Fibroblast of mammary gland (primary cell): ENCODE data around the gene LDAH.

ENCODE experiments used
- DNase-seq: peaks from one replicate; pipeline ENCODE4 v3.0.0-alpha.2; 2010; ENCODE audit warnings: low read depth
- H3K4me3 ChIP-seq: 2 replicates; pipeline ENCODE4 v1.5.1; 2011; ENCODE audit warnings: low read depth, mild to moderate bottlenecking, low read length, moderate library complexity; ENCODE audit not compliant: control insufficient read depth
- CTCF ChIP-seq: conservative IDR thresholded peaks from 2 replicates; pipeline ENCODE4 v1.5.1; 2011; ENCODE audit warnings: low read depth, low read length, inconsistent platforms; ENCODE audit not compliant: control insufficient read depth, insufficient read depth

LDAH gene

GRCh38 chr2:20823917-20824316 lies 1.0 kb upstream of the LDAH start:
- DNase-seq: no peak
- no peak for TF ChIP-seq CTCF
- no peak overlapping the region for H3K4me3 ChIP-seq

GRCh38 chr2:20818820-20819219 lies 4.1 kb downstream of the LDAH start:
- TF ChIP-seq CTCF: no peak
- no peak overlapping the region for H3K4me3 ChIP-seq
- DNase-seq: no peak

GRCh38 chr2:20815216-20815615 lies 7.7 kb downstream of the LDAH start:
- no peak for TF ChIP-seq CTCF
- H3K4me3 ChIP-seq: no peak overlapping the region
- DNase-seq: no peak

GRCh38 chr2:20812779-20813178 lies 10.1 kb downstream of the LDAH start:
- no peak for DNase-seq
- no peak for TF ChIP-seq CTCF
- no peak overlapping the region for H3K4me3 ChIP-seq

- no peak for TF ChIP-seq CTCF
- H3K4me3 ChIP-seq: no peak overlapping the region
- DNase-seq: peak; percentile 44
These were observed 16.6 kb downstream of the LDAH start for GRCh38 chr2:20806286-20806685.

- no peak overlapping the region for H3K4me3 ChIP-seq
- no peak for TF ChIP-seq CTCF
- no peak for DNase-seq
These were observed 18.9 kb downstream of the LDAH start for GRCh38 chr2:20803974-20804373.

GRCh38 chr2:20803226-20803682 lies 19.6 kb downstream of the LDAH start:
- no peak for TF ChIP-seq CTCF
- no peak overlapping the region for H3K4me3 ChIP-seq
- DNase-seq: no peak
